AG08396 (cell line): ENCODE results near the gene IGSF8.

ENCODE experiments used
- DNase-seq: peaks from one replicate; pipeline ENCODE4 v3.0.0; 2012; ENCODE audit warnings: low spot score, mixed read lengths

IGSF8 gene

DNA sequence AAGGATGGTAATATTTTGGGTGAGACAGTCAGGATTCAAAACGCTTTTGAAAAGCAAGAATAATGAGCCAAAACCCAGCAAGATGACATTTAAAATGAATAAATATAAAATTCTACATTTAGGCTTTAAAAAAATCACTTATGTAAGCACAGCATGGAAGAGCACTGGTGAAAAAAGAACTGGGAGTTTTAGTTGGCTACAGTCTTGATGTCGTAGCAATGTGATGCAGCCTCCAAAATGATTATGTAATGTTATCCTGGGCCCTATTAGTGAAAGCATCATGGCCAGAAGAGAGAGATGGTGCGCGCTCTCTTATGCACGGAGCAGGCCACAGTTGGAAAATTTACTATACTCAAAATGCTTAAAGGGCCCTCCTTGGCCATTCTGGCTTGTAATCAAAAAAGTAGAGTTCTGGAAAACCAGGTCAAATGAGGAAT is 11.9 kb downstream of the IGSF8 start:
- DNase-seq, result no peak

- peak; percentile 92 for DNase-seq
Measured at GRCh38 chr1:160085686-160086455, 12.5 kb downstream of the IGSF8 start.

GRCh38 chr1:160084771-160085321 is 13.6 kb downstream of the IGSF8 start:
- DNase-seq, result no peak

DNA sequence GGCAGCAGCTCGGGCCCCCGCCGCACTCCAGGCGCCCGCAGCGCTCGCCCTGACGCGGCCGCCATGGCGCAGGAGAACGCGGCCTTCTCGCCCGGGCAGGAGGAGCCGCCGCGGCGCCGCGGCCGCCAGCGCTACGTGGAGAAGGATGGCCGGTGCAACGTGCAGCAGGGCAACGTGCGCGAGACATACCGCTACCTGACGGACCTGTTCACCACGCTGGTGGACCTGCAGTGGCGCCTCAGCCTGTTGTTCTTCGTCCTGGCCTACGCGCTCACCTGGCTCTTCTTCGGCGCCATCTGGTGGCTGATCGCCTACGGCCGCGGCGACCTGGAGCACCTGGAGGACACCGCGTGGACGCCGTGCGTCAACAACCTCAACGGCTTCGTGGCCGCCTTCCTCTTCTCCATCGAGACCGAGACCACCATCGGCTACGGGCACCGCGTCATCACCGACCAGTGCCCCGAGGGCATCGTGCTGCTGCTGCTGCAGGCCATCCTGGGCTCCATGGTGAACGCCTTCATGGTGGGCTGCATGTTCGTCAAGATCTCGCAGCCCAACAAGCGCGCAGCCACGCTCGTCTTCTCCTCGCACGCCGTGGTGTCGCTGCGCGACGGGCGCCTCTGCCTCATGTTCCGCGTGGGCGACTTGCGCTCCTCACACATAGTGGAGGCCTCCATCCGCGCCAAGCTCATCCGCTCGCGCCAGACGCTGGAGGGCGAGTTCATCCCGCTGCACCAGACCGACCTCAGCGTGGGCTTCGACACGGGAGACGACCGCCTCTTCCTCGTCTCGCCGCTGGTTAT is 14.2 kb downstream of the IGSF8 start:
- DNase-seq, result peak; percentile 38

DNA sequence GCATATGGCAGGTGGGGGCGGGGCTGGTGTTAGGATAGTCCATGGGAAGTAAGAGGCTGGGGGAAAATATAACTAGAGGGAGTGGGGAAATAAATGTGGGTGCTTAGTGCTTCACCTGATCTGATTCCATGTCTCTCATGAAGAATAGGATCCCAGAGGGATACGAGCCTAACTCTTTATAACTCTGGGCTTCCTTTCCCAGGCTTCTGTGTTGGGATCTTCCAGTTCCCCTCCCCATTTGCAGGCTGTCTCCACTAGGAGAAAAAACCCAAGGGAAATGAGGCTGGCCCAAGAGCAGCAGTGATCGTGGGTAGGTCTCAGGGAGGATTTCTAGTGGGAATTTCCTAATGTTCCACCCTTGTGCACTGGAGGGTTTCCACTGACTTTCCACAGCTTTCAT is 15.5 kb downstream of the IGSF8 start:
- no peak for DNase-seq

DNA sequence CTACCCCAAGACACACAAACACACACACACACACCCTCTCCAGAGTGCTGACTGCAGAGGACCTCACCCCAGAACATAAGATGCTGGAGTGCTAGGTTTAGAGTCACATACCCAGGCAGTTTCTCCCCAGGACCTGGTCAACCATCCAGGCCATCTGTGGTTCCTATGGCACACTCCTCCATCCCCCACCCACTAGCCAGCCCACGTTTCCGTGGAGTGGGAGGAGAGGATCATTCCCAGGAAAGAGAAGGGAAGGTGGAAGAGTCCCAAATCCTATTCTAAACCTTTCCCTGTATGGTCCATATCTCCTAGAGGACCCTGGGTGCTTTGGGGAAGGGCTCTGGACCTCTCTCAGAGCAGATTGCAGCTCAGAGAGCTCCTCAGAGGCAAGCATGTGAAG is 15.9 kb downstream of the IGSF8 start:
- DNase-seq, result no peak

DNA sequence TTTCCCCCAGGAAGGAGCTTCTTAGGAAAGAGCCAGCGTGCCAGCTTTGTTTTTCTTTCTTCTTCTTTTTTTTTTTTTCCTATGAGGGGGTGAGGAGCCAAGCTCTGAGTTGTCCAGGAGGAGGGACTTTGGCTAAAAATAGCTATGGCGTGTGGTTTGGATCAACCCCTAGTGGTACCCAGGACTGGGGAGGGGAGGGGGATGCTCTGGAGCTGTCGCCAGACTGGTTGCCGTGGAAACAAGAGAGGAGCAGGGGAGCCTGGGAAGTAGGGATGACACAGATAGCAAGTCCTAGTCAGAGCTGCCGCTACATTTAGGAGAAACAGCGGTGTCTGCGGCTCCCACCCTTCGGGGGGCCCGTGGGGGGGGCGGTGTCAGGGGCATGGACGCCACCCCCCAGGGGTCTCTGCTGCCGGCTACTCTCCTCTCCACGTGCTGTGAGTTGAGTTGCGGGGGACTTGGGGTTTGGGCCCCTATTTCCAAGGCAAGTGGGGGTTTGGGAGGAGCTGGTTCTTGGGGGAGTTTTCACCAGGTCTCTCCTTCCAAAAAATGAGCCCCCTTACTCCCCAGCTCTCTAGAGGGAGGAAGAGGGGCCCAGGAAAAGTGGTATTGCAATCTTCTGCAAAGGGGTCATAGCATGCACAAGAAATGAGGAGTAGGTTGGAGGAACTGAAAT is 17.0 kb downstream of the IGSF8 start, which contains the start of gene KCNJ9:
Gene KCNJ9, plus strand, starts transcription at position 278 of the 676 bp plus-strand sequence. CDS start 2,493 bp downstream, outside the sequence.
- peak; percentile 59 for DNase-seq

DNA sequence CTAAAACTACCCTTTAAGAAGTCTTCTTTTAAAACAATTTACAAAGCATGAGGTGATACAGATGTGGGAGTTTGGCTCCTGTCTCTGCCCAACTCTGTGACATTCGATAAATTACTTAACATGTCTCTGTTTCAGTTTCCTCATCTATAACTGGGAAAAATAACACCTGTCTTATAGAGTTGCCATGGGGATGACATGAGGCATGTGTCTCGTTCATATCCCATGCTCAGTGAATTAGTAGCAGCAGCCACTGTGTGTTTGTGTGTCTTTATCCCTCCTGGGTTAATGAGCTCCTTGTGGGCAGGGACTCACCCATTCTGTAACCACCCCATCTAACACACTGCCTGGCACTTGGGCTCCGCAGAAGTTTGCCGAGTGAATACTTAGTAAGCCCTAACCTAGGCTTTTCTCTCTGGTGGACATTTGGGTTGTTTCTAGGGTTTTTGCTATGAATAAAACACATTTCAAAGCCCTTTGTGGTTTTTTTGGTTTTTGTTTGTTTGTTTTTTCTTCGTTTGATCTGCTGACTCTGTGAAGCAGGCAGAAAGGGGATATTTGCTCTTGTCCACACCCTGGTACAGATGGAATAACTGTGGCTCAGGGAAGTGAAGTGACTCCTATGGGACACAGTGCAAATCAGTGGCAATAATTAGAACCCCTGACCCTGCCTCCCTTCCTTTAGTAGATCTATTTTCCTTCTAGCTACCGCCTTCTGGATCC is 17.9 kb downstream of the IGSF8 start:
- no peak for DNase-seq

DNA sequence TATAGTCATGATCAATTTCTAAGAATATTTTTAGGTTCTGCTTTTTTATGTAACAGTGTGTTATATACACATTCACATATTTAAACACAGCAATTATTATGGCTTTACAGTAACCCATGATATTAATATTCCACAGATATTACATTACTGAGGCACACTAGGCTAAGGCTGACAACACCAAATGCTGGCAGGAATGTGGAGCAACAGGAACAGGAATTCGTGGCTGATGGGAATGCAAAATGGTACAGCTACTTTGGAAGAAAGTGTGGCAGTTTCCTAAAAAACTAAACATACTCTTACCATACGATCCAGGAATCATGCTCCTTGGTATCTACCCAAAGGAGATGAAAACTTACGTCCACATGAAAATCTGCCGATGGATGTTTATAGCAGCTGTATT is 19.0 kb downstream of the IGSF8 start:
- no peak for DNase-seq

DNA sequence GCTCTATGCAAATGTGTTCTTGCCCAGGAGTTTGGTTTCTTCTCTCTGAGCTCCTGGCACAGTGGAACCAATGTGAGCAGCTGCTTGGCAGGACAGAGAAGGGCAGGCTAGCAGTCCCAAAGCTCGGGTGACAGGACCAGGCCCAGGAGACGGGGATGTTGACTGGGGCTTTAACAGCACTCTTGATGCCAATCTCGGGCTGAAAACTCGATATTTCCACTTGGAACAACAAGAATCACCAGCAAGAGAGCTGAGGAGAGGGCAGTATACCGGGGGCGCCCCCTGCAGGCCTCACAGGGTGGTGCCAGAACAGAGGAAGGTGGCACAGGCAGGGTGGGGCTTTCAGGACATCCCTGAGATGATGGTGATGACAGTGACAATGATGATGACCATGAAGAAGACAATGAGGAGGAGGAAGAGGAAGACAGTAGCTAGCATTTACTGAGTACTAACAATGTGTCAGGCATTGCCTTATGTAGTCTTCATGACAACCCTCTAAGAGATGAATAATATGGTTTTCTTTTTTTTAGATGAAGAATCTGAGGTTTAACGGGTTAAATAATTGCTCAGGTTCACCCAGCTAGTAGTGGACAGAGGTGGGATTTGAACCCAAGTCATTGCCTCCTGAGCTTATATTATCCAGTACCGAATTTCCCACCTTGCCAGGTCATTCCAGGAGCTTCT is 19.8 kb downstream of the IGSF8 start:
- DNase-seq, result peak; percentile 70

GRCh38 chr1:160077486-160077885 is 20.9 kb downstream of the IGSF8 start:
- no peak for DNase-seq

GRCh38 chr1:160076295-160076694 is 22.1 kb downstream of the IGSF8 start:
- no peak for DNase-seq

DNA sequence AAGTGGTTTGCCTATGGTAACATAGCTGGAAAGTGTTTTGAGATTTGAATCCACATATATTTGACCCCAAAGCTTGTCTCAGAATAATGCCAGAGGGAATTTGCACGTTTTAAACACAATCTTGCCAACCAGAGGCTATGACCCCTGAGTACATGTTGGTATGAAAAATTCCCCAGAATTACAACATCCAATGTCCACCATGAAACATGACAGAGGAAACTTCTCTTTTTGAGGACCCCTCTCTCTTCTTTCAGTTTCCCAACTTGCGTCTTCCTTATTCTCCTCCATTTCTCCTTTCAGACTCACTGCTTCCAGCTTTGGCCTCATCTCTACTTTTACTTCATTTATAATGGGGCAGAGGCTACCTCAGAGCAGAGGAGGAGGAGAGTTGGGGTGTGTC is 22.6 kb downstream of the IGSF8 start:
- no peak for DNase-seq

- DNase-seq, result no peak
Measured at GRCh38 chr1:160074865-160075264, 23.6 kb downstream of the IGSF8 start.

- DNase-seq, result no peak
Measured at GRCh38 chr1:160071289-160071688, 27.1 kb downstream of the IGSF8 start.

DNA sequence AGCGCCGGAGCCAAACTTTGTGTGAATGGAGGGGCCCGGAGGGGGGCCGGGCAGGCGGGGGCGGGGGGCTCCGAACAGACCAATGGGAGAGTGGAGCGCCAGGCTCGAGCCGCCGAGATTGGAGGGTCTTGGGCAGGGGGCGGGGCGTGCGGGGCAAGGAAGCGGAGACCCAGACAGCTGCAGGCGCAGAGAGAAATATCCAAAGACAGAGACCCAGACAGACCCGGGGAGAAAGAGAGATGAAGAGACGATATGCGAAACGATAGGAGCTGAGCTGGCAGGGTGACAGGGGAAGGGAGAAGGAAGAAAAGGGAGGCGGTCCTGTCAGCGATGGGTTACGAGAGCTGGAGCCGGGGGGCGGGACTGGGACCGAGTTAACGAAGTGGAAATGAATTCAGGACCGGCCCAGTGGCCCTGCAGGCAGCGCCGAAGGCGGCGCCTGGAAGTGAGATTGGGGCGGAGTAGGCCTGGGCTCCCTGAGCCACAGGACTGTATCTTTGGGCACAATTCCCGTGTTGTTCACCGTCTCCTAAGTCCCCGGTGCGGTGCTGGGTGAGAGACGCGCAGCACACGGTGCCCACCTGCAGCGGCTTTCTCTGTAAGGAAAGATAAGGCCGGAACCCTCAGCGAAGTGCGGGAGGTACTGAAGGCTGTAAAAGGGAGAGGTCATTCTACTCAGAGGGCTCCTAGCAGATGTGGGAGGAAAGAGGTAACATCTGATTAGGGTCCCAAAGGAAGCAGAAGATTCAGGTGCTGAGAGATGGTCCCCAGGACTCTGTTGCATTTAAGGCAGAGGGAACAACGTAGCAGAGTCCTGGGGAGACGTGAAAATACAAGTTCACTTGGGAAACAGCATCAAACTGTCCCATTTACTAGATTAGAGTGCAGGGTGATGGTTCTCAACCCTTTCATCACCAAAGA is 27.9 kb downstream of the IGSF8 start:
- peak; percentile 75 for DNase-seq

DNA sequence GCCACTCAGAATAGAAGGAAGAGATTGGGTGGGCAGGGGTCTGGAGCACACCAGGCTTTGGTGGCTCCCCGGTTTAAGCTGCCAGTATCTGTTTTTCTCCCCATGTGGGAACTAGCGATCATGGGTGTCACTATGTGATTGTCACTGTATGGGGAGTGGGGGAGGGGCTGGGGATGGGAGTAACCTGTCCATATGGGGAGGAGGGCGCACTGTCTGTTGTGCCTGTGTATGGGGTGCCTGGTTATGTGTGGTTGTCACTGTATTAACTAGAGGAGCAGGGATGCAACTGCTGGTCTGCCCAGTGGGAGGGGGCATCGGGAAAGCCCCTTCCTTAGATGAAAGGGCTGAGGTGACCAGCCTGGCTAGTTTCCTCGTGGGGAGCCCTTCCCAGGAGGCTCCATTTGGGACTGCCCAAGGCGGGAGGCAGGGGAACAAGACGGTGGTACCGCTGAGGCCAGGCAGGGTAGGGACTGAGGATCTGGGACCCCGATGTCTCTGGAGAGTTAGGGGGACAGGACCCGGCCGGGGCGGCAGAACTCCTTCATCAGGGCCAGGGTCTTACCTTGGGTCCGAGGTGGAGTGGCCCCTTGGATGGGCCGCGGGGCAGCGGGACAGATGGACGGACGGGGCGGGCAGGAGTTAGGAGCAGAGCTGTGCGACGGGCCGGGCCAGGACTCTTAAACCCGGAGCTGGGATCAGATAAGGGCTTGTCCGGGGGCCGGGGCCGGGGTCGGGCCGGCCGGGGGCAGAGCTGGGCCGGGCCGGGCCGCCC is 28.8 kb downstream of the IGSF8 start, which contains the start of gene KCNJ10:
Gene KCNJ10, minus strand, starts transcription at position 701 of the 772 bp plus-strand sequence. CDS start 27,628 bp downstream, outside the sequence.
- no peak for DNase-seq

DNA sequence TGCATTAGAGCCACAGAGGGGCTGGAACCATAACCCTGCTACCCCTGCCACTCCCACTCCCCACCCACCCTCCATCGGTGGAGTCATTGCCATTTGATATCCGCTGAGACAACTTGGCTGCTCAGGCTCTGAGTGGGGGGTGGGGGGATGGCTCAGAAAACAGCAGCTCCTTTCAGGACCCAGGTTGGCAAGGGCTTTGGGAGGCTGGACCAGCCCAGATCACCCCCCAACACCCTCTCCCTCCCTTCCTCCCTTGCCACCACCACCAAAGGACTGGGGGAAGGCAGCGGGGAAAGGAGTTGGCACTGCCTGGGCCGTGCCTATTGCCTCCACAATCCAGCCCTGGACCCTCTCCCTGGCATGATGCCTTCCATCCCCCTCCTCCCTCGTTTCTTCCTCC is 30.2 kb downstream of the IGSF8 start:
- no peak for DNase-seq
